Measurements from ENCODE around the gene LYPD8. TPM values are rescaled to one million over a fixed set of nuclear protein-coding genes. Genes with fewer than 3 reads are reported as not detected.

Gene LYPD8
- total RNA-seq, 1 experiment from 2014 or later, result not detected

GRCh38 chr1:248775441-248775840 lies 19.9 kb upstream of the LYPD8 start:
- in situ Hi-C loops (cut with HindIII; ENCODE audit: low sequenced_read_pairs), result no loop called here

DNA sequence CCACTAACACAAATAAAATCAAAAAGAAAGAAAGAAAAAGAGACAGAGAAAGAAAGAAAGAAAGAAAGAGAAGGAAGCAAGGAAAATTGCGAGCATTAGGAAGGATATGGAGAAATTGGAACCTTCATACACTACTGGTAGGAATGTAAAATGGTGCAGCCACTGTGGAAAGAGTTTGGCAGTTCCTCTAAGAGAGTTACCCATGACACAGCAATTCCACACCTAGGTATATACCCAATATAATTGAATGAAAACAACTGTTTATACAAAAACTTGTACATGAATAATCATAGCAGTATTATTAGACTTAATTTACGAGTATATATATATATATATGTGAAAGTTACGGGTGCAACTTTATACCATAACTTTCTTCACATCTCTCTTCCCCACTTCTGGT lies 4.1 kb upstream of the LYPD8 start:
- in situ Hi-C loops (cut with HindIII; ENCODE audit: low sequenced_read_pairs), result no loop called here
- DNase-seq (ENCODE audit: low spot score), result no peak

More at GRCh38 chr1:248775441-248775840, 19.9 kb upstream of the LYPD8 start:
- DNase-seq (ENCODE audit: low spot score), result no peak

GRCh38 chr1:248758352-248758751 lies 2.8 kb upstream of the LYPD8 start:
- no peak for DNase-seq (ENCODE audit: low spot score)
- in situ Hi-C loops (cut with HindIII; ENCODE audit: low sequenced_read_pairs), result no loop called here

GRCh38 chr1:248757784-248758195 lies 2.2 kb upstream of the LYPD8 start:
- in situ Hi-C loops (cut with HindIII; ENCODE audit: low sequenced_read_pairs), result no loop called here
- no peak for DNase-seq (ENCODE audit: low spot score)

DNA sequence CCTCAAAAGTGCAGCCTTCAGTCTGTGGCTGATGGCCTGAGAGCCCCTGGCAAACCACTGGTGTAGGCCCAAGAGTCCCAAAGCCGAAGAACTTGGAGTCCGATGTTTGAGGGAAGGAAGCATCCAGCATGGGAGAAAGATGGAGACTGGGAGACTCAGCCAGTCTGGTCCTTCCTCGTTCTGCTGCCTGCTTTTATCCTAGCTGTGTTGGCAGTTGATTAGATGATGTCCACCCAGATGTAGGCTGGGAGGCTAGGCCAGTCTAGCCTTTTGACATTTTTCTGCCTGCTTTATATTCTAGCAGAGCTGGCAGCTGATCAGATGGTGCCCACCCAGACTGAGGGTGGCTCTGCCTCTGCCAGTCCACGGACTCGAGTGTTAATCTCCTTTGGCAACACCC lies 1.1 kb upstream of the LYPD8 start:
- no peak for DNase-seq (ENCODE audit: low spot score)
- in situ Hi-C loops (cut with HindIII; ENCODE audit: low sequenced_read_pairs), result no loop called here

- in situ Hi-C loops (cut with HindIII; ENCODE audit: low sequenced_read_pairs), result no loop called here
- DNase-seq (ENCODE audit: low spot score), result no peak
These were observed 592 bp upstream of the LYPD8 start for GRCh38 chr1:248756151-248756550.

- no peak for DNase-seq (ENCODE audit: low spot score)
- in situ Hi-C loops (cut with HindIII; ENCODE audit: low sequenced_read_pairs), result no loop called here
These were observed 1.8 kb downstream of the LYPD8 start for GRCh38 chr1:248753708-248754280.

GRCh38 chr1:248753029-248753594 lies 2.4 kb downstream of the LYPD8 start:
- in situ Hi-C loops (cut with HindIII; ENCODE audit: low sequenced_read_pairs), result no loop called here
- no peak for DNase-seq (ENCODE audit: low spot score)

DNA sequence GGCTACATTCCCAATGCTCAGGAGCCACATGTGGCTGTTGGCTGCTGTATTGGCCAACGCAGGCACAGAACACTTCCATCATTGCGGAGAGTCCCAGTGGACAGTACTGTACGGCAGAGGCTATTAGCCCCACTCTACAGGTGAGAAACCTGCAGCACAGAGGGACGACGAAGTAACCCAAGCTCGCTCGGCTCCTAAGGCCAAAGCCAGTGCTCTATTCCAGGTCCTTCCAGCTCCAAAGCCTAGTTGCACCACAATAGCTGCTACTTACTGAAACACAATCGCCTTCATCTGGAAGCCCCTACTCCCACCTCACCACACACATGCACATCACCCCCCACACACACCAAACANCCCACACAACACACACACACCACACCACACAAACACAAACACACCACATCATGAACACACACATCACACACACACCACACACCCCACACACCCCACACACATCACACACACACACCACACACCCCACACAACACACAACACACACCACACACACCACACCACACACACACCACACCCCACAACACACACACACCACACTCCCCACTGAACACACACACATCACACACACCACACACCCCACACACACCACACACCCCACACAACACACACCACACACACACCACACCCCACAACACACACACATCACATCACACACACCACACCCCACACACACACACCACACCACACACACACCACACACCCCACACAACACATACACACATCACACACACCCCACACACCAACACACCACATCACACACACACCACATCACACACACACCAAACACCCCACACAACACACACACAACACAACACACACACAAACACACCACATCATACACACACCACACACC lies 3.2 kb downstream of the LYPD8 start:
- no peak for DNase-seq (ENCODE audit: low spot score)
- in situ Hi-C loops (cut with HindIII; ENCODE audit: low sequenced_read_pairs), result no loop called here

GRCh38 chr1:248751635-248752034 lies 3.9 kb downstream of the LYPD8 start:
- in situ Hi-C loops (cut with HindIII; ENCODE audit: low sequenced_read_pairs), result no loop called here

DNA sequence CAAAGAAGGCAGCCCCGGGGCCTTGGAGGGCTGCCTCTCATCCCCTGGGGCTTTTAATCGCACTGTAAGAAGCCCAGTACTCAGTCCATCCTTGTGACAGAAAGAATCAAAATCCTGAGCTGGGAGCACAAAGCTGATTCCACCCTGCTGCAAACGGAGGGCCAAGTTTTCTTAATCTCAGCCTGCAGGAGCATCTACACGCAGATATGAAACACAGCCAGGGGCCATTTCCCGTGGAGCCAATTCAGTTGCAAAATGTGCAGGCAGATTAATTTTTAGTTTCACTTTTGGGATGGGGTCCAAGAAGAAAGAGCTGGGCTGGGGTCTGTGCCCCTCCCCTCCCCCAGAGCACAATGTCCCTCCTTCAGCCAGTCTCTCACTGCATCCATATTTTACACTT lies 4.4 kb downstream of the LYPD8 start:
- DNase-seq (ENCODE audit: low spot score), result no peak
- in situ Hi-C loops (cut with HindIII; ENCODE audit: low sequenced_read_pairs), result no loop called here

More at GRCh38 chr1:248751635-248752034, 3.9 kb downstream of the LYPD8 start:
- no peak for DNase-seq (ENCODE audit: low spot score)

DNA sequence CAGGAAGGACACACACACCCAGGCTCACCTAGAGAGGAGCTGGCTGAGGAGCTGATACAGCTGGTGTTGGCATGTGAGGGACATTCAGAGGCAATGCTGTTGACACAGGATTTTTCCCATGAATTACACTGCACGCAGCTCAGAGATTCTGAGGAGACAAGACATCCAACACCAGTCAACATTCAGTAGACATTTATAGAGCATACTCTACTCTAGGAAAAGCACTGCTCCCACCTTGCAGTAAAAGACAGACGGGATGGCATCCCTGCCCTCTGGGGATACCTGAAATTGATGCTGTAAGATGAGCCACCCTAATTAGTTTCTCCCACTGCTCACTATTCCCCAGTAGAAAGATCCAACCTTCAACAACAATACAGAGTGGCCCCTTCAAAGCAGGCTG lies 5.1 kb downstream of the LYPD8 start:
- in situ Hi-C loops (cut with HindIII; ENCODE audit: low sequenced_read_pairs), result no loop called here
- no peak for DNase-seq (ENCODE audit: low spot score)

DNA sequence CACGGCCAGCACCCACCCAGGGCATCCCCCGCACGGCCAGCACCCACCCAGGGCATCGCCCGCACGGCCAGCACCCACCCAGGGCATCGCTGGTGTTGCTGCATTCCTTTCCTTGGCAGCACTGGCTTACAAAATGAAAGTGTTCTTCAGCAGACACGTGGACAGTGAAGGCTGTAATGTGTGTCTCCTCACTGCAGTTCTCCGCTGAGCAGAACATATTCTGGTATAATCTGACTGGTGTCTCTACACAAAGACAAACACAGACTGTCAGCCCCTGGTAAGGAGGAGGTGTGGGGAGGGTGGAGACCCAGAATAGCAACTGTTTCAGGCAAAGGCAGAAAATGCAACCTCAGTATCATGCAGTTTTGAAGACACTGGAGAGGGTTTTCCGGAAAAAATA lies 7.3 kb downstream of the LYPD8 start:
- DNase-seq (ENCODE audit: low spot score), result no peak
- in situ Hi-C loops (cut with HindIII; ENCODE audit: low sequenced_read_pairs), result no loop called here

DNA sequence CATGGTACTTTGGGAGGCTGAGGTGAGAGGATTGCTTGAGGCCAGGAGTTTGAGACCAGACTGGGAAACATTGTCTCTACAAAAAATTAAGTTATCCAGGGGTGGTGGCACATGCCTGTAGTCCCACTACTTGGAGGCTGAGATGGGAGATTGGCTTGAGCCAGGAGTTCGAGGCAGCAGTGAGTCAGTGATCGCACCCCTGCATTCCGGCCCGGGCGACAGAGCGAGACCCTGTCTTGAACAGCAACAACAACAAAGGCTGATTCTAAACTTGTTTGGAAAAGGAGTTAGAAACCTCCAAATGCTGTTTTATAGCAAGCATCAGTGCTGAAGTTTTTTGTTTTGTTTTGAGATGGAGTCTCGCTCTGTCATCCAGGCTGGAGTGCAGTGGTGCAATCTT lies 14.7 kb downstream of the LYPD8 start:
- no peak for DNase-seq (ENCODE audit: low spot score)
- in situ Hi-C loops (cut with HindIII; ENCODE audit: low sequenced_read_pairs), result no loop called here

GRCh38 chr1:248739572-248740205 lies 15.9 kb downstream of the LYPD8 start:
- no peak for DNase-seq (ENCODE audit: low spot score)
- in situ Hi-C loops (cut with HindIII; ENCODE audit: low sequenced_read_pairs), result no loop called here

GRCh38 chr1:248737457-248737856 lies 18.1 kb downstream of the LYPD8 start:
- no peak for DNase-seq (ENCODE audit: low spot score)
- in situ Hi-C loops (cut with HindIII; ENCODE audit: low sequenced_read_pairs), result no loop called here

DNA sequence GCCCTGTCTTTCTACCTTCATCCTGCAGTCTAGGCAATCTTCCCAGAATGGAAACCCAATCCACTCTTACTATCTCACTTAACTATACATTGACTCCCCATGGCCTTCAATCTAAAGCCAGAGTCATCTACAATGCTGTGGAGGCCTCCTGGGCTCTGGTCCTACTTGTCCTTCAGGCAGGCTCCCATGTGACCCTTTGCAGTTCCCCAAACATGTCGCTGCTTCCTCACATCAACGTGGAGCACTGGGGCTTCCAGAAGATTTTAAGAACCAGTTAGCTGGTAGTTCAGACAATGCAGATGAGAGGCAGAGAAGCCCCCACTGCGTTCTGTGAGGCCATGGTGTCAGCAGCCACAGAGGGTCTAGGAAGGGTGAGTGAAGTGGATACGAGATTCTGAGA lies 18.6 kb downstream of the LYPD8 start:
- in situ Hi-C loops (cut with HindIII; ENCODE audit: low sequenced_read_pairs), result no loop called here
- DNase-seq (ENCODE audit: low spot score), result no peak

- no peak for DNase-seq (ENCODE audit: low spot score)
- in situ Hi-C loops (cut with HindIII; ENCODE audit: low sequenced_read_pairs), result no loop called here
These were observed 22.0 kb downstream of the LYPD8 start for GRCh38 chr1:248733566-248733965.

GRCh38 chr1:248730507-248731335 lies 24.8 kb downstream of the LYPD8 start:
- DNase-seq (ENCODE audit: low spot score), result no peak

More at GRCh38 chr1:248730507-248731335, 24.8 kb downstream of the LYPD8 start:
- in situ Hi-C loops (cut with HindIII; ENCODE audit: low sequenced_read_pairs), result no loop called here
